Measurements from ENCODE around the gene FLT1.

FLT1 gene

GRCh38 chr13:28327373-28328270 is 167.3 kb downstream of the FLT1 start:
- TF ChIP-seq CTCF (IDR thresholded peaks at IDR 0.05), result no peak

DNA sequence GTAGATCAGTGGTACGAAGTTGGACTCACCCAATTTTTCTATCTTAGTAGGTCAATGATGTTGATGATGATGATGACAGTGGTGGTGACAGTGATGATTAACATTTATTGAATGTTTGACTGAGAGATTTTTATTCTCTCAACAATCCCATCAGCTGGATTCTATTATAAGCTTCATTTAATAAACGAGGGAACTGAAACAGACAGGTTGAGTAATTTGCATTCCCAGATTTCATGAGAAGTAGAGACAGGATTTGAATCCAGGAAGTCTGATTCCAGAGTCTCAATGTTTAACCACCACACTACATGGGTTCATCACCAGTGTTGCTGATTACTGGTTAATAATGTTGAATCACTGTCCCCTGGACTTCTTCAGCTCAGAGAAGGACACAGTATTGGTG is 168.9 kb downstream of the FLT1 start:
- TF ChIP-seq CTCF (IDR thresholded peaks at IDR 0.05), result no peak

- no peak for TF ChIP-seq CTCF (IDR thresholded peaks at IDR 0.05)
These were observed 169.9 kb downstream of the FLT1 start for GRCh38 chr13:28325022-28325421.

- TF ChIP-seq CTCF (IDR thresholded peaks at IDR 0.05), result peak; percentile 69
These were observed 170.6 kb downstream of the FLT1 start for GRCh38 chr13:28324181-28324789.

DNA sequence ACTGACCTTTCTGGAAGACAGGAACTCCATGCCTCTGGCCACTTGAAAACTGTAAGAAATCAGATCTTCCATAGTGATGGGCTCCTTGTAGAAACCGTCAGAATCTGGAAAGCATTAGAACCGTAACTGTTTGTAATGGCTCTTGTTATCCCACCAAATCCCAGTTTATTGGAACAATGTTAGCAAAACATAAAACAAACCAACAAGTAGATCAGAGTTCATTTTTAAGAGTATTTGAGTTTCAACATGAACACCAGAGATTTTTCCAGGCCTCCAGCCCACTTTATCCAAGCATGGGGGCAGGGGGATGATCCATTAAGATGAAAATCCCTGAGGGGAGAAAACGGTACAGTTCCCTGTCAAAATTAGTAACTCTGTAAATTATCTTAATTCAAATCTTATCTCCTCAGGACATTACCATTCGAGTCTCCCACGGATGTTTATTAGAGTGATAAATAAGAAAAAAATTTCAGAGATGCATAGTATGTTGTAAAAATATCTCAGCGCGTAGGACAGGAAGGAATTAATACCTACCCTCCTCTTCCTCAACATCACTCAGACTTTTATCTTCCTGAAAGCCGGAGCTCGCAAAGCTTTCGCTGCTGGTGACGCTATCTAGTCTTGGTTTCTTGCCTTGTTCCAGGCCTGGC is 172.5 kb downstream of the FLT1 start:
- TF ChIP-seq CTCF (IDR thresholded peaks at IDR 0.05), result no peak

- TF ChIP-seq CTCF (IDR thresholded peaks at IDR 0.05), result no peak
These were observed 173.2 kb downstream of the FLT1 start for GRCh38 chr13:28321756-28322155.

DNA sequence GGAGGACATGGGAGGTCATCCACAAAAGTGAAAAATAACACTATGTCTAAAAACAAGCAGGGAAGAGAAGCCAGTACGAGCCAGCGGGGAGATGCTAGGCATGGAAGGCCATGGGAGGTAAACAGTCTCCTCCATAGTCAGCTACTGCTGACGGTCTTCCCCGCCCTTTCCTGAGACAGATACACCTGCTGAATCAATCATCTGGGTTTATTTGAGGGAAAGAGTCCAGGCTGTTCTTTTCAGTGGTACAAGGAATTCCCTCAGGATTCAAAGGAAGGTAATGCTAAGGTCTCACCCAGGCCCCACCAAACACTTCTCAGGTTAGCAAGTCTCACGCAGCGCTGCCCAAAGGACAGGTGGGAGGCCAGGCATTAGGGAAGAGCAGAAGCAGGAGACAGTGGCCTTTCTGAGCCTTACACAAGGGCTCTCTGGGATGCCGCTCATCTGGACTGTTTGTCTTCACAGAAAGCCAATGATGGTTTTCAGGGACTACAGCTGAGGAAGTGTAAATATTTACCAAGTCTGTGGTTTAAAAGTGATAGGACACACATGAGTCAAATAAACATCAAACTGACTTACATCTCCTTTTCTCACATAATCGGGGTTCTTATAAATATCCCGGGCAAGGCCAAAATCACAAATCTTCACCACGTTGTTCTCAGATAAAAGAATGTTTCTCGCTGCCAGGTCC is 173.9 kb downstream of the FLT1 start:
- no peak for TF ChIP-seq CTCF (IDR thresholded peaks at IDR 0.05)
